HG03108 (cell line): ENCODE measurements around the gene VWA3B.

ENCODE experiments used
- ATAC-seq: cut with Tn5 transposase; IDR thresholded peaks from one replicate; pipeline ENCODE4 v1.9.1; 2021; ENCODE audit warnings: moderate library complexity; ENCODE audit not compliant: unreplicated experiment

The VWA3B gene

DNA sequence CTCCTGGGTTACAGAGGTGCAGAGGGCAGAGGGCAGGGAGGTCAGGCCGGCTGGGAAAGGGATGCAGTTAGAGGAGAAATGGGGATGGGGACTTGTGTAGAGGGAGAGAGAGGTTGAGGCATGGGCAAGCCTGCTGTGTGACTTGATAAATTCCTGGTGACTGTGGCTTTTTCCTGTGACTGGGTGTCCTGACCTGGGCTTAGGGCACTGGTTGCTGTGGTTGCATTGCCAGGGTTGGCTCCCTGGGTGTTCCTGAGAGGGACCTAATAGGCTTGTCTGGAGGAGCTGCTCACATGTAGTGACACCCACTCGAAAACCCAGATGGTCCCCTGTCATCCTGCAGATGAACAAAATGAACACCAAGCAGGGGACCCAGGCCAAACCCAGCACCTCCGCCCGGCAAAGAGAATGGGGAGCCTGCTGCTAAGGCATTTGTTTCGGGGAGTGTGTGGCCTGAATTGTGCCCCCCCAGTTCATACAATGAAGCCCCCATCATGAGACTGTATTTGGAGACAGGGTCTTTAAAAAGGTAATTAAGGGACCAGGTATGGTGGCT is 78.6 kb downstream of the VWA3B start:
- no peak for ATAC-seq

DNA sequence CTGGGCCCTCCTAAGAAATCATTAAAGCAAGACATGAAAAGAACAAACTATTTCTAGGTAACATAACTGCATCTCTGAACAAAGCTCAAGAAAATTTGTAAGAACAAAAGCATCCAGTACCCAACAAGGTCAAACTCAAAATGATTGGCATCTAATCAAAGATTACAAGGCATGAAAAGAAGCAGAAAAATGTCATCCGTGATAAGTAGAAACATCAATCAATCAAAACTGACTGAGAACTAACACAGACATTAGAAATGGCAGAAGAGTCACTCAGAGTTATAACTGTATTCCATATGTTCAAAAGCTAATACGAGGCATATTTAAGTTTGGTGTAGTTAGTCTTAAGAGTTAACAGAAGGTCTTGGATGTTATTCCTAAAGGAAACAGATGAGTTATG is 80.9 kb downstream of the VWA3B start:
- no peak for ATAC-seq

DNA sequence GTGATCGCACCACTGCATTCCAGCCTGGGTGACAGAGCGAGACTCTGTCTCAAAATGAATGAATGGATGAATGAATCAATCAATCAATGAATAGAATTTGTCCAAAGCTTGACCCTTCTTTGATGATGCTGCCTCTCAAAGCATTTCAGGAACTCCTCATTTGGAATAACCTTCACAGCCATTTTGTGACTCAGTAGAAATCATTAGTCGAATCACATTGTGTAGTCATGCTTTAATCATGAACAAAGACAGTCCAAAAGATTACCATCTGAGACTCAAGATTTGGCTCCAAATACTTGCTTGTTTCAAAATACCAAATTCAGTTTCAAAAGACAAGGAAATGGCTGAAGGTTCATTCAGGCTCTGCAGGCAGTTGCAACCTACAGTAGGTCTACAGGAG is 83.1 kb downstream of the VWA3B start:
- ATAC-seq: no peak

DNA sequence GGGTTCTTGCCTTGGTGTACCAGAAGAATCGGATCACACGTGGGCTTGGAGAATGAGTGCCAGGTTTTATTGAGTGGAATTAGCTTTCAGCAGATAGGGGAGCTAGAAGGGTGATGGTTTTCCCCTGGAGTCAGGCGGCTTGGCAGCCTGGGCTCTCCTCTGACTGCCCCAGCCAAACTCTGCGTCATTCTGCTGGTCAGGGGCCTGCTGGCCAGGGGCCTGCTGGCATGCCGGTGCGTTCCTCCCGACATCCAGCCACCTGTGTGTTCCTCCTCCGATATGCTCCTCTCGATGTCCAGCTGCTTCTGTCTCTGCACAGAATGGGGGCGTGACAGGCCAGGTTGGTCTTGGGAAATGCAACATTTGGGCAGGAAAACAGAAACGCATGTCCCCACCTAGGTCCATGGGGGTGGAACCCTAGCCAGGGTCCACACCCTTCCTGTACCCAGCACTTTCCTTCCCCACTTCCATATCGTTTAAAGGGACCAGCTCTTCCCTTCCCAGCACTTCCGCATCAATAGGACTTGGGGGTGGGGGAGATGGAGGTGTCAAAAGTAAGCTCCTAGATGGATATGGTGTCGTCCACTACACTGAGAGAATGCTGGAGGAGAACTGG is 85.3 kb downstream of the VWA3B start:
- ATAC-seq: no peak

DNA sequence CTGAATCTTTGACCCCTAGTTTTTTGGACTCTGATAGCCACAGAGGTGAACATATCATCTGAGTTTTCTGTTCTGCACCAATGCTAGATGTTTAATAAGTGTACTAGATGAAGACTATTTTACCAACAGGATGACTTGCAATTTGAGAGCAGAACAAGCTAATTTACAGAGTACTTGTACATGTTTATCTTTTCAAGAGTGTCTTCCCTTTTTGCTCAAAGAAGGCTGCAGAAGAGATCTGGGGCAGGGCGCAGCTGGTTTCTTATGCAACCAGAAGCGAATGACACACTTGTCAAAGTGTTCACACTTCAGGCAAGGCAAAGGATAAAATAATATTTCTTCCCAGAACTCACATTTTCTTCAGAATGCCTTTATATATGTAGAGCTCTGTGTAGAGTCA is 86.0 kb downstream of the VWA3B start:
- no peak for ATAC-seq

DNA sequence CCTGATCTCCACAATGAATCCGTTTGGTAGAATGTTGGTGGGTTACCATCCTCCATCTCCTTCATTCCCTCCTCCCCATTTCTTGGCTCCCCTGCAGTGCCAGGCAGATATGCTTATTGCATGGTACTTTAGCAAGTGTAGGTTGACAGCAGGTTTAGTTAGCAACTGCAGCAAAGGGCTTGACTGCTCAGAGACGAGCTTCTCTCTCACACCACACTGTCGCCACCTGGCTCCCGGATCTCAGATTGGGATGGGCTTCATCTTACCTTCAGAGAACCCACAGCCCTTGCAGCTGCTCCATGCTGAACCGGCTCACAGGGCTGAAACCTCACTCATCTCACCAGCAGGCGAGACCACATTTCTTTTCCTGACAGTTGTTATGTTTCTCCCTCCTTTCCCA is 88.8 kb downstream of the VWA3B start:
- no peak for ATAC-seq

DNA sequence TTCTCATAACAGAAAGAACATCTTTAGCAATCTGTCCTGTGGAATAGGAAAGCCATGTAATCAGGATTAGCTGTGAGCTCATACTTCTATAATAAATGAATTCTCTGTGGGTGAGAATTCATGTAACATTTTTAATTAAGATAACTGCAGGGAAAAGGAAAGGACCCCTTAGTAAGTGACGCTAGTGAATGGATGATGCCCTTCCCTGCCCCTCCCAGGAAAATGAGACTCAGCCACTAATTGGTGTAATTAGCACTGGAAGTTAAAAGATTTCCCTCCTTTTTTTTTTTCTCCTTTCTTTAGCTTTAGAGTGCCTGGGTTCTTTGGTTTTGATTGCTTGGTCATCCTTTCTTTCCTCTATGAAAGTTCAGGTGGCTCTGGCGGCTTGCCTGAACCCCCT is 90.3 kb downstream of the VWA3B start:
- no peak for ATAC-seq

DNA sequence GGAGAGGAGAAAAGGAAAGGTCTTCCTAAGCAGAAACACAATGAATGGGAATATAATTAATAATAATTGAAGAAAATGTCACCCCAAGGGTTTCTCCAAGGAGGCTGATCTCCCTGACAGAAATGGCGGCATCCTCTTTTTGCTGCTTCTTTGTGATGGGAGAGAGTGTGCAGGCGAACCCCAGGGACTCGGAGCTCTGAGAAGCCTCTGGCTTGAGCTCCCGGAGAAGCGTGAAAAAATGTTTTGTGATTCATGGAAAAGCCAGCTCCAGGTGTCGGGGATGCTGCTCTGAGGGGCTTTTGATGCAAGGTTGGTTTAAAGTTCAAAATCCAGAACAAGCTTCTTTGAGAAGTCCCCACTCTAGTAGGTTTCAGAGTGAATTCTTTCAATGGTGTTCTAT is 91.0 kb downstream of the VWA3B start:
- no peak for ATAC-seq

DNA sequence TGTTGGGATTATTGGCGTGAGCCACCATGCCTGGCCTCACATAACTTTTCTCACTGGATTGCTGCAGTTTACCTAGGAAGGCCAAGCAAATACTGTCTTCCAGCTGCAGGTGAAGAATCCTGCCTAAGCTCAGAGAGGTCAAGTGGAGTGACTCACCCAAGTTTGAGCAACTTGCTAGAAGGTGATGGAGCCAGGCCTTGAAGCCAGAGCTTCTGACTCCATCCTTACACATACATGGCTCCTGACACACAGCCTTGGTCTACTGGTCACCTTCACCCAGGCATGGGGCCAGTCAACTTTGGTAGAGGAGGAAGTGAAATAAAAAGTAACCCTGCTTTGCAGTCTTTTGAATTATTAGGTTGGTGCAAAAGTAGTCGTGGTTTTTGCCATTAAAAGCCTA is 93.5 kb downstream of the VWA3B start:
- ATAC-seq: no peak

DNA sequence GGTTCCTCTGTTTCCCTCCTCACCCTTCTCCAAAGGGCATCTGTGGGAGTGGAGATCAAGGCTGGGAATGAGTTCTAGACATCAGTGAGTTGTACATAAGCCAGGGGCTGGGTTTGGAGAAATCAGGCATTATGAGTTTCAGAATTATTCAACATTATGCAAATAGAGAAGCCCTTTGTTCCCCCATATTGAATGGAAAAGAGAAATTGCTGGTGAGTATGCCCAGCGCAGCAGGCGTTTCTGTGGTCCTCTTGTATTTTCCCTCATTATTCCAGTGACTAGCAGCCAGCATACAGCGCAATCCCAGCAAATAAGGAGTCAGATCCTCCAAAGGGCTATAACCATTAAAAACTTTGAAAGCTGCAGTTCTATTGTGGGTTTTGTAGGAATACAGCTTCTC is 94.4 kb downstream of the VWA3B start:
- no peak for ATAC-seq

DNA sequence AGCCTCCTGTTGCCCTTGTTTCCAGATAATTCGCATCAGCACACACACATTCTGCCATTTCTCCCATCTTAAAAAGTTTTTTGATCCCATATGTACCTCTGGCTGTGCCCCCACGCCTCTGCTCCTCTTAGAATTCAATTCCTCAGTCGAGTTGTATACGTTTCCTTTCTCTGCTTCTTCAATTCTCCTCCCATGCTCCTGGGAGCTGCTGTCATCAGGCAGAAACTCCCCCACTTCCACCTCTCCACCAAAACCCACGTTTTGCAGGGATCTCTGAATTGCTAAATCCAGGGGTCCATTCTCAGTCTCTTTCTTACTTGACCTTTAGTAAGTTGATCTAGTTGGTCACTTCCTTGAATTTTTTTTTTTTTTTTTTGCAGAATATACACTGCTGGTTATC is 98.8 kb downstream of the VWA3B start:
- no peak for ATAC-seq

DNA sequence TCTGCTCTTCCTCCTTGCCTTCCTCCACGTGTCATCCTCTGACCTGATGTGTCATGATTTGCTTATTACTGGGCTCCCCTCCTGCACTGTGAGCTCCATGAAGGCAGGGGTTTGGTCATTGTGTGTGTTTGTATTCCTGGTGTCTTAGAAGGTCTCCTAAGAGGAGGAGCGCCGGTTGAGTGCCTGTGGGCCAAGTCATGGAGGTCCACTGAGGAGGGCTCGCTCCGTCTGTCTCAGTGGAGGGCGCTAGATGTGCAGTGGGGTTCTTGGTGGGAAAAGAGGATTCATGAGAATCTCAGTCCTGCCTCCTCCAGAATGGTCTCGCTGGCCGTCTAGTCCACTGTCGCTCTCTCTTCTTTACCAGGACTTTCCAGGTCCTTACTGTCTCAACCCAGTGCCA is 100.2 kb downstream of the VWA3B start:
- ATAC-seq: no peak

DNA sequence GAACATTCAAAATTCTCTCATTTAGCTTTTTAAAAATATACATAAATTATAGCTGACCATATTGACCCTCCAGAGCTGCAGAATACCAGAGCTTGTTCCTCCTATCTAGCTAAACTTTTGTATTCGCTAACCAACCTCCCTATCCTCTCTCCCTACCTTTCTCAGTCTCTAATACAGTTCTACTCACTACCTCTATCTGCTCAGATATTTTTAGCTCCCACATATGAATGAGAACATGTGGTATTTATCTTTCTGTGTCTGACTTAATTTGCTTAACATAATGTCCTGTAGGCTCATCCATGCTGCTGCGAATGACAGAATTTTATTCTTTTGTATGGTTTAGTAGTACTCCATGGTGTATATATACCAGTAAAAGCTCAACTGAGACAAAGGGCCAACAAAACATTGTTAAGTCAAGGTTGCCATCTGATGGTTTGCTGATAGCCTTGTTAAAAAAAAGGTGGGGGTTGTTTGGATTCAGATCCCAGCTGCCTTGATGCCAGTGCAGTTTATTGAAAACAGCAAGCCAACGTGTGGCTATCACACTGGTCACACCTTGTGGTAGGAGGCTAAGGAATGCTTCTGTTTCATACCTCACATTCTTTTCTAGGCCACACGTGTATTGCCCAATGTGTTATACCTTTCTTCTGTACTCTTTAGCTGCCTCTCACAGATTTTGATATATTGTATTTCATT is 101.5 kb downstream of the VWA3B start:
- no peak for ATAC-seq

DNA sequence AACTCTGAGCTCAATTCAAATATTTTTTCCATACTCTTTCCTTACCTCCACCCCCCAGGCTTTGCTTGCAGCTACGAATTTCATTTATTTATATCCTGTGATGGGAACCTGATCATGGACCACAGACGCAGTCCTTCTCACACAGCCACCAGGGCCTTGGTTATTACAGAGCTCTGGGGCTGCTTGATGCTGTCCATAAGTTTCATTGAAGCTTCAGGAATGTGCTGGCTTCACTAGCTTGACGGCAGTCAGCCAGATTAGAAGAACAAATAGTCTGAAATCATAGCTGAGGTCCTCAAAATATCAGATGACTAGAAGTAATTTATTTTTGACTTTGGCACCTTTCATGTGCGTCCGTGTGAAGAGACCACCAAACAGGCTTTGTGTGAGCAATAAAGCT is 104.9 kb downstream of the VWA3B start:
- ATAC-seq: no peak

DNA sequence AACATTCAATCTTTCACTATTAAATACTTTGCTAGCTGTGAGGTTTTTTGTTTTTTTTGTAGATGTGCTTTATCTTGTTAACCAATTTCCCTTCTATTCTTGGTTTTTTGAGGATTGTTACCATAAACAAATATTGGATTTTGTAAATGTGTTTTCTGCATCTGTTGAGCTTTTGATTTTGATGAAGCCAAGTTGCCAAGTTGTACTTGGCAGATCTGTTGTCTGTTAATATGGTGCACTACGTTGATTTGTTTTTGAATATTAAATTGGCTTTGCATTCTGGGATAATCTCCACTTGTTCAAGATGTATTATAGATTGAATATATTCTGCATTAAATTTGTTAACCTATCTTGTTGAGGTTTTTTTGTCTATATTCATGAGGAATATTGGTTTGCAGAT is 114.6 kb downstream of the VWA3B start:
- no peak for ATAC-seq

DNA sequence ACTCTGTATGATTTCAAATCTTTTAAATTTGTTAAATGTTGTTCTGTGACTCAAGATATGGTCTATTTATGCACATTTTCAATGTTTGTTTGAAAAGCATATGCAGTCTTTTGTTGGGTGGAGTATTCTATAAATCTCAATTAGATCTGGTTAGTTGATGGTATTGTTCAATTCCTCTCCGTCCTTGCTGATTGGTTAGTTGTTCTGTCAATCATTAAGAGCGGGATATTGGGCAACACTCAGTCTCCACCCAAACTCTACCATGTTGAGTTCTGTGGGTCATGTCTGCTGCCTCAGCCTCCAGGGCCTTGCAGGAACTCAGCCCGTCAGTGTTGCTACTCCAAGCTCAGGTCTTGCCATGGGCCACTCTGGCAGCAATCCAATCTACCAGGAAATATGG is 118.9 kb downstream of the VWA3B start:
- ATAC-seq: no peak

DNA sequence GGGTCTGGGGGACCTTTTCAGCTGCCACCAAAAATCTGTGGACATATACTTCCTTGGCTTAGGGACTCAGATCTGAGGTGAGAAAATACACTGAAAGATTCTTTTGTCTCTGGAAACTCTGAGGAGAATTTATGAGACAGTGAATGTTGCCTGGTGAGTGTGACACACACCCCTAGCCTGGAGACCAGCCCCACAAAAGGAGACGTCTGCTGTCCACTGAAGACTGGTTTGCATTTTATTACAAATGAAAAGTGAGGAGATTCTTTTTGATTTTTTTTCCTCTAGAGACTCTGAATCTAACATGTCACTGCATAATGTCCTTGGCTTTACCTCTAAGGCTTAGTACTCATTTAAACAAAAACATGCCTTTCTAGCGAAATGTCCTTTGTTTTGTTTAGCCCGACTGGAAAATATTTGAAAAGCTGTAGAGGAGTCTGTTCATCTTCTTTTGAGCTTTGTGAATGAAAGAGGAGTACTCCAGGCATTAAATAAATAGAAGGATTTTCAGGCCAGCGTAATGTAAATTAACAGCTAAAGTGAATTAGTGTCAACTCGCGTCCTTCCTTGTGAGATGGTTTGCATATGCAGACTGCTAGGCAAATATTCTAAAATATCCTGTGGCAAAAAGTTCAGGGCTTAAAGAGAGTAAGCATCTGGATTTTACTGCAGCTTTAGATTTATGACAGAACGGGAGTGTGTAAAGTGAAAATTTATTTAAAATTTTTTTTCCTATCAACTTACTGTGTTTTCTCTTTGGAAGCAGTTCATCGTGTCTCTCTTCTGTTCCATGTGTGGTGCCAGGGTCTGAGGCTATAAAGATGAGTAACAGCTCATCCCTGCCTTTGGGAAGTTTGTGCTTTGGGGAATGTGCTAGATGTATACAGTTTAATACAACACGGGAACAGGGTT is 125.4 kb downstream of the VWA3B start:
- no peak for ATAC-seq

DNA sequence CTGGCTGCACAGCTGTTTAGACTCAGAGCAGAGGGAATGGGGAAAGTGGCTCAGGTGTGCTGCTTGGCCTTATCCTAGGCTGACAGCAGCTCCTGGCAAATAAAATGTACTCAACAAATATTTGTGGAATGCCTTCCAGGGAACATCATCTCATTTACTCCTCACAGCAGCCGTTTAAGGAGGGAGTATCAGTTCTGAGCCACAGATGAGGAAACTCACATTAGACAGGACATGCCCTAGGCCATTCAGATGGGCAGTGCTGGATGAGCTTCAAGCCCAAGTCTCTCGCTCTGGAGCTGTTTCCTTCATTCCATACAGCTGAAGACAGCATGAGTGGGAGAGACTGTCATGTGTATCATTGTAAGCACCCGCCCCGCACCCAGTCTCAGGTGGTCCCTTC is 129.6 kb downstream of the VWA3B start:
- ATAC-seq: no peak

DNA sequence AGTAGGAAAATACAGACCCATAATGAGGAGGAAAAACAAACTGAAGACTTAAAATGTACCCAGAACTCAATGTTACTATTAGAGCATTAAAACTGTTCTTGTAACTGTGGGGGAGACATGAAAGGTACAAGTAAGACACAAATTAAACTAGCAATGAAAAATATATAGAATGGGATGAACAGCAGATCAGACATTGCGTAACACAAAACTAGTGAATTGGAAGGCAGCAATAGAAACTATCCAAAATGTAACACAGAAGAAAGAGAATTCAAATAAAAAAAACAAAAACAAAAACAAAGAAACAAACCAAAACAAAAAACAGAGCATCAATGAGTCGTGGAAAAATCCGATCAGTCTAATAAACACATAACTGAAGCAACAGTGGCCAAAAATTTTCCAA is 132.2 kb downstream of the VWA3B start:
- ATAC-seq: no peak

DNA sequence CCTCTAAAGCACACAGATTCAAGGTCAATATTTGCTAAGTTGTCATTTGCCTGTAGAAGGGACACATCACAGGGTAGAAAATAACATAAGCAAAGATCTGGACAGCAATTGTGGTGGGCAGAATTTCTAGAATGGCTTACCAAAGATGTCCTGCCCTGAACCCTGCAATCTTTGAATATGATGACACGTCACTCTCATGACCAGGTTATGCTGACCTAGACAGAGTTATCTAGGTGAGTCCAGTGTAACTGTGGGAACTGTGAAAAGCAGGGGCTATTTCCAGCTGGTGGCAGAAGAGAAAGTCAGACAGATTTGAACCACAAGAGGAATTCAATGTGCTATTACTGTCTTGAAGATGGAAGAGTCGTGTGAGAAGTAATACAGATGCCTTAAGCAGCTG is 147.0 kb downstream of the VWA3B start:
- no peak for ATAC-seq

DNA sequence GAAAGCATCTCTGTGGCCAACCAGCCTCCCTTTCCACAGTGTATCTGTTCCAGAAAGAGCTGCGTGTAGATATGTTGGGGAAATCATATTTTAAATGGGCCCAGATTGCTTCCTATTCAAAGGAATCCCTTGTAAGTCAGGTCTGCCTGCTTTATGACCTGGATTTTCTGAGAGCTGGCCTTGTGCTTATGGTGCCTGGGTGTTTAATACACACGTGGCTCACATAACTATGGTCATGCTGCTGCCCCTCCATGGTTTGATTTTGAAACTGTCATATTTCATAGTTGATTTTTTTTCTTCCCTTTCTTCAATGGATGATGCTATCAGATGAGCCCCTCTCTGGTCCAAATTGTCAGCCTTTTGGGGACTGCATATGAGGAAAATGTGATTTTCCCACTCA is 147.8 kb downstream of the VWA3B start:
- ATAC-seq: no peak

DNA sequence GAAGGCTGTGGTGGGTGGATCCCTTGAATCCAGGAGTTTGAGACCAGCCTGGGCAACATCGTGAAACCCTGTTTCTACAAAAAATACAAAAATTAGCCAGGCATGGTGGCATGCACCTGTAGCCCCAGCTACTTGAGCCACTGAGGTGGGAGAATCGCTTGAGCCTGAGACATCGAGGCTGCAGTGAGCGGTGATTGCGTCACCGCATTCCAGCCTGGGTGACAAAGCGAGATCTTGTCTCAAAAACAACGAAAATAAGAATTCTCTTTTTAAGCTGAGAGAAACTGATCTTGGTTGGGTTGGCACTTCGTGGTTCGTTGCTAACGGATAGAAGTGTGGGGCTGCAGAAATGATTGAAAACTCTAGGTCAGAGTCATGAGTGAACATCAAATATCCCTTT is 150.0 kb downstream of the VWA3B start:
- ATAC-seq: no peak
